Measurements from ENCODE around the gene DHRS7B. TPM values are rescaled to one million over a fixed set of nuclear protein-coding genes. Genes with fewer than 3 reads are reported as not detected.
A peak's percentile ranks its signal among the peaks of the same experiment; 100 is the strongest.

The DHRS7B gene
- total RNA-seq, 1 donor from 2014 or later = 20.2 TPM

DNA sequence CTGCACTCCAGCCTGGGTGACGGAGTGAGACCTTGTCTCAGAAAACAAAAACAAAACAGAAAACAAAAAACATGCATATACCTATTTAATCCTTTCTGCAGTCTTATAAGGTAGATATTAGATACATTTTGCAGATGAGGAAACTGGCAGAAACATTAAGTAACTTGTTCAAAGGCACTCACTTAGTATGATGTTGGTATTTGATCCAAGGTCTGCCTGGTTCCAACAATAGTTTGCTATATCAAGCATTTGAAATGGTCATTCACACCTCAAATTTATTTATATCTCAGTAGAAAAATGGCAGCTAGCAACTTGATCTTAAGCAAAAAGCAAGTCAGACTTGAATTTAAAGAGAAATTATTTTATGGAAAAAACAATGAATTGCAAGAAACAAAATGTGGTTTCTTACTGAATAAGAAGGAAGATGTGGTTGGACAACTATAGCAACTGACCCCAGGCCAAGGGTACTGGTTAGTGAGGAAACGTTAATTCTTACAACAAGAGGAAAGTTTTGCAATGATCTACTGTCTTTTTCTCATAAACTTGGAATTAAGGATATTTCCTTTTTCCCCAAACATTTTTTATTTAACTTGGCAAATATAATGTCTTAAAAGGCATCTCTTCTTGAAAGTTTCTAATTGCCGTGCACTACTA is 19.7 kb downstream of the DHRS7B start:
- H3K9me3 Mint-ChIP-seq (ENCODE audit: low read depth) = peaks cover 6% of the 10 kb centered on the region
- H3K4me1 Mint-ChIP-seq (ENCODE audit: low read depth) = no peaks in the 10 kb centered on the region
- DNase-seq (ENCODE audit: low spot score) = no peak
- H3K27ac Mint-ChIP-seq (ENCODE audit: unreplicated experiment) = no peak overlapping the region
- no peak overlapping the region for H3K4me3 Mint-ChIP-seq (ENCODE audit: unreplicated experiment)
- peaks cover 5% of the 10 kb centered on the region for H3K36me3 Mint-ChIP-seq (ENCODE audit: low read depth)
- TF ChIP-seq, protein P1, sequence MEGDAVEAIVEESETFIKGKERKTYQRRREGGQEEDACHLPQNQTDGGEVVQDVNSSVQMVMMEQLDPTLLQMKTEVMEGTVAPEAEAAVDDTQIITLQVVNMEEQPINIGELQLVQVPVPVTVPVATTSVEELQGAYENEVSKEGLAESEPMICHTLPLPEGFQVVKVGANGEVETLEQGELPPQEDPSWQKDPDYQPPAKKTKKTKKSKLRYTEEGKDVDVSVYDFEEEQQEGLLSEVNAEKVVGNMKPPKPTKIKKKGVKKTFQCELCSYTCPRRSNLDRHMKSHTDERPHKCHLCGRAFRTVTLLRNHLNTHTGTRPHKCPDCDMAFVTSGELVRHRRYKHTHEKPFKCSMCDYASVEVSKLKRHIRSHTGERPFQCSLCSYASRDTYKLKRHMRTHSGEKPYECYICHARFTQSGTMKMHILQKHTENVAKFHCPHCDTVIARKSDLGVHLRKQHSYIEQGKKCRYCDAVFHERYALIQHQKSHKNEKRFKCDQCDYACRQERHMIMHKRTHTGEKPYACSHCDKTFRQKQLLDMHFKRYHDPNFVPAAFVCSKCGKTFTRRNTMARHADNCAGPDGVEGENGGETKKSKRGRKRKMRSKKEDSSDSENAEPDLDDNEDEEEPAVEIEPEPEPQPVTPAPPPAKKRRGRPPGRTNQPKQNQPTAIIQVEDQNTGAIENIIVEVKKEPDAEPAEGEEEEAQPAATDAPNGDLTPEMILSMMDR (IDR thresholded peaks at IDR 0.05) = no peak
- no peaks in the 10 kb centered on the region for H3K27me3 Mint-ChIP-seq (ENCODE audit: low read depth)

- H3K4me3 Mint-ChIP-seq (ENCODE audit: unreplicated experiment) = no peak overlapping the region
- H3K27me3 Mint-ChIP-seq (ENCODE audit: low read depth) = no peaks in the 10 kb centered on the region
- peaks cover 24% of the 10 kb centered on the region for H3K9me3 Mint-ChIP-seq (ENCODE audit: low read depth)
- peaks cover 12% of the 10 kb centered on the region for H3K36me3 Mint-ChIP-seq (ENCODE audit: low read depth)
- TF ChIP-seq, protein P1 (IDR thresholded peaks at IDR 0.05) = no peak
- no peak for DNase-seq (ENCODE audit: low spot score)
- no peaks in the 10 kb centered on the region for H3K4me1 Mint-ChIP-seq (ENCODE audit: low read depth)
- H3K27ac Mint-ChIP-seq (ENCODE audit: unreplicated experiment) = no peak overlapping the region
Measured at GRCh38 chr17:21149621-21150020, 22.9 kb downstream of the DHRS7B start.

GRCh38 chr17:21152731-21153130 is 26.0 kb downstream of the DHRS7B start:
- DNase-seq (ENCODE audit: low spot score) = no peak
- H3K27me3 Mint-ChIP-seq (ENCODE audit: low read depth) = no peaks in the 10 kb centered on the region
- H3K9me3 Mint-ChIP-seq (ENCODE audit: low read depth) = peaks cover 38% of the 10 kb centered on the region
- no peak overlapping the region for H3K27ac Mint-ChIP-seq (ENCODE audit: unreplicated experiment)
- peaks cover 24% of the 10 kb centered on the region for H3K36me3 Mint-ChIP-seq (ENCODE audit: low read depth)
- TF ChIP-seq, protein P1 (IDR thresholded peaks at IDR 0.05) = no peak
- H3K4me3 Mint-ChIP-seq (ENCODE audit: unreplicated experiment) = no peak overlapping the region
- no peaks in the 10 kb centered on the region for H3K4me1 Mint-ChIP-seq (ENCODE audit: low read depth)

DNA sequence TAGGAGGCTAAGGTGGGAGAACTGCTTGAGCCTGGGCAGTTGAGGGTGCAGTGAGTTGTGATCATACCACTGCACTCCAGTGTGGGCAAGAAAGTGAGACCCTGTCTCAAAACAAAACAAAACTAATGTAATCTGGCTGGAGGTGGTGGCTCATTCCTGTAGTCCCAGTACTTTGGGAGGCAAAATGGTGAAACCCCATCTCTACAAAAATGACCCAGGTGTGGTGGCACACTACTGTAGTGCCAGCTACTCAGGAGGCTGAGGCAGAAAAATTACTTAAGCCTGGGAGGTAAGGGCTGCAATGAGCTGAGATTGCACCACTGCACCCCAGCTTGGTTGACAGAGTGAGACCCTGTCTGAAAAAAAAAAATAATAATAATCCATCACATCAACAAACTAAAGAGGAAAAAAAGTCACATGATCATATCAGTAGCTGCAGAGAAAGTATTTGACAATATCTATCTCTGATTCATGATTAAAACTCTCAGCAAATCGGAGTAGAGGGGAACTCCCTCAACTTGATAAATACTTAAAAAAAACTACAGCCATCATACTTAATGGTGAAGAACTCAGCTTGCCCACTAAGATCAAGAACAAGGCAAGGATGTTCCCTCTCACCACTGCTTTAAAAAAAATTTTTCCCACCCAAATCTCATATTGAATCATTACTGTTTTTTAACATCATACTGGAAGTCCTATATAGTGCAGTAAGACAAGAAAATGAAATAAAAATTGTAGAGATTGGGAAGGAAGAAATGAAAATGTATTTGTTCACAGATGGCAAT is 31.0 kb downstream of the DHRS7B start:
- H3K27ac Mint-ChIP-seq (ENCODE audit: unreplicated experiment) = no peak overlapping the region
- no peak overlapping the region for H3K4me3 Mint-ChIP-seq (ENCODE audit: unreplicated experiment)
- peaks cover 28% of the 10 kb centered on the region for H3K9me3 Mint-ChIP-seq (ENCODE audit: low read depth)
- TF ChIP-seq, protein P1 (IDR thresholded peaks at IDR 0.05) = no peak
- H3K36me3 Mint-ChIP-seq (ENCODE audit: low read depth) = peaks cover 19% of the 10 kb centered on the region
- H3K4me1 Mint-ChIP-seq (ENCODE audit: low read depth) = peaks cover 26% of the 10 kb centered on the region
- no peak for DNase-seq (ENCODE audit: low spot score)
- H3K27me3 Mint-ChIP-seq (ENCODE audit: low read depth) = no peaks in the 10 kb centered on the region

- H3K4me3 Mint-ChIP-seq (ENCODE audit: unreplicated experiment) = no peak overlapping the region
- H3K27me3 Mint-ChIP-seq (ENCODE audit: low read depth) = no peaks in the 10 kb centered on the region
- DNase-seq (ENCODE audit: low spot score) = no peak
- H3K36me3 Mint-ChIP-seq (ENCODE audit: low read depth) = peaks cover 5% of the 10 kb centered on the region
- TF ChIP-seq, protein P1 (IDR thresholded peaks at IDR 0.05) = no peak
- H3K9me3 Mint-ChIP-seq (ENCODE audit: low read depth) = peaks cover 6% of the 10 kb centered on the region
- H3K4me1 Mint-ChIP-seq (ENCODE audit: low read depth) = peaks cover 49% of the 10 kb centered on the region
- peak overlapping the region; percentile 97 for H3K27ac Mint-ChIP-seq (ENCODE audit: unreplicated experiment)
Measured at GRCh38 chr17:21160401-21160800, 33.6 kb downstream of the DHRS7B start.
